Heart left ventricle (tissue), 16 donors: ENCODE data around the gene LEUTX. TPM values are rescaled to one million over a fixed set of nuclear protein-coding genes. Genes with fewer than 3 reads are reported as not detected.

Experiments used
- ATAC-seq, 4 donors: fragments of 200-7000 bp; cut with Tn5 transposase; one replicate each; pipeline ENCODE4 v1.9.1; 2020 to 2022; ENCODE audit warnings: moderate library complexity in 4 of 4, mild to moderate bottlenecking in 3 of 4, moderate number of reproducible peaks in 1 of 4
- DNase-seq, 5 donors: peaks; one replicate each; pipeline ENCODE4 v3.0.0-alpha.2; 2020
- H3K27ac ChIP-seq, 12 donors: fragments of 200-600 bp; sonication (generic) in 4 of 12; one replicate each; pipeline versions ENCODE4 v1.5.0 to v1.8.0; 2016 to 2022; ENCODE audit warnings: mild to moderate bottlenecking in 2 of 12
- H3K27me3 ChIP-seq, 9 donors: fragments of 200-600 bp; sonication (generic) in 2 of 9; one replicate each; pipeline versions ENCODE4 v1.5.1 to v1.8.0; 2016 to 2022; ENCODE audit warnings: mild to moderate bottlenecking in 3 of 9
- H3K36me3 ChIP-seq, 9 donors: fragments of 200-600 bp; sonication (generic) in 2 of 9; one replicate each; pipeline versions ENCODE4 v1.5.0 to v1.8.0; 2018 to 2022; ENCODE audit warnings: mild to moderate bottlenecking in 2 of 9
- H3K4me1 ChIP-seq, 12 donors: fragments of 200-600 bp; sonication (generic) in 4 of 12; one replicate each; pipeline versions ENCODE4 v1.5.0 to v1.8.0; 2016 to 2022; ENCODE audit warnings: mild to moderate bottlenecking in 3 of 12
- H3K4me3 ChIP-seq, 12 donors: fragments of 200-600 bp; sonication (generic) in 4 of 12; one replicate each; pipeline versions ENCODE4 v1.5.0 to v1.8.0; 2017 to 2022; ENCODE audit warnings: mild to moderate bottlenecking in 9 of 12, moderate library complexity in 4 of 12
- H3K9me3 ChIP-seq, 12 donors: fragments of 200-600 bp; sonication (generic) in 4 of 12; one replicate each; pipeline versions ENCODE4 v1.5.0 to v1.8.0; 2016 to 2022; ENCODE audit warnings: mild to moderate bottlenecking in 1 of 12
- POLR2A ChIP-seq, 2 donors: fragments of 450-650 bp; IDR thresholded peaks; one replicate each; pipeline ENCODE4 v1.6.1; 2017; ENCODE audit warnings: antibody characterized with exemption in 2 of 2, mild to moderate bottlenecking in 2 of 2, moderate library complexity in 2 of 2
- WGBS, 4 donors: extraction: QIAGEN DNeasy Blood & Tissue Kit in 2 of 4; methylation state at CpG; one replicate each; pipeline versions ENCODE4 v1.1.5 to v1.1.7; 2013 to 2018; 5-methylcytosine and 5-hydroxymethylcytosine counted together
- intact Hi-C, 10 donors: fragments of 100-400 bp; cut with DNase I; formaldehyde crosslinking; loops; one replicate each; pipeline versions ENCODE4 v1.11.1 to v1.14.2; 2022
- polyA plus RNA-seq, 2 donors: library from polyadenylated mRNA; stranded (reverse); fragments of 200-250 nt; gene quantifications; one replicate each; pipeline ENCODE4 v1.2.3, GENCODE V29; 2013
- total RNA-seq, 9 donors: library from RNA; depleted of rRNA in 2 of 9; stranded (reverse); fragments of >200 nt in 2 of 9; fragmentation: NEBNext Ultra II Directional in 3 of 9; extraction: Animal tissue kit (Norgen Biotek cat#: 25700) in 3 of 9; gene quantifications; one replicate each; pipeline versions ENCODE4 v1.1.0 to v1.2.4, GENCODE V29; 2016 to 2023
- TF ChIP-seq, protein P1 (sequence below), 12 donors: fragments of 200-600 bp; sonication (generic) in 4 of 12; IDR thresholded peaks; one replicate each; pipeline versions ENCODE4 v1.5.0 to v1.8.0; 2018 to 2022; ENCODE audit warnings: antibody characterized with exemption in 12 of 12, mild to moderate bottlenecking in 5 of 12
- donor health status: ischemic (EF 13 %, LVEDD 7.1; RV severe dilation, severe dysfunction).
- donor health status: healthy with polysubstance abuse.
- donor health status: DM: no; HTN: yes; CAD: no.
- donor health status: DM: no; HTN: no; CAD: no.
- donor health status: ischemic (EF 25% LVEDD 6.9; RV normal size, moderate dysfunction).
- donor health status: ischemic (EF 25% LVEDD 5.7; RV mildly dilated, moderate dysfunction).
- donor health status: healthy.
- donor health status: DM: yes; HTN: yes; CAD: no.
- donor health status: ischemic (EF 35%, LVEDD 5.7; RV mildly dilated, moderate dysfunction).
- donor health status: nonischemic (EF 11% LVEDD 7.7; RV severe dilation, severe dysfunction).
- donor health status: DM: yes; HTN: yes; CAD: no.
- donor health status: PGD.
- donor health status: ischemic (EF 29% LVEDD 5.4; RV normal size, mild dysfunction).
- donor health status: nonischemic (EF 23%, LVEDD 6.1; RV moderate dilation, normal function).

The LEUTX gene
- total and polyA plus RNA-seq, 11 donors: not detected

DNA sequence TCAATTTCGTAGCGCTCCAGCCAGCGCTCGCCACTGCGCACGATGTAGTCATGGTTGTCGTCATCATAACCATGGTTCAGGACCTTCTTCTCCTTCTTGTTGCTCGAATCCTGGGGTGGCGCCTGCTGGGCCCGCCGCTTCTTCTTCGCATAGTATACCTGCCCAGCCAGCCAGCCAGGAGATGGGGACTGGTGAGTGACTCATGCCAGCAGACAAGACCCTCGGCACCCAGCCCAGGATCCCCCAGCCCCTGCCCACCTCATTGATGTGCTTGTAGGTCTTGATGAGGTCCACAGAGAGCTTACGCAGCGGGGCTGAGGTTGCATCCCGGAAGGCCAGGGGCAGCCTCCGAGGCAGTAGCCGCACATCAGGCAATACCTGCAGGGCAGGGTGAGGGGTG is 51.8 kb downstream of the LEUTX start:
- Histone ChIP-seq H3K4me1 (peaks cover 5 to 27% (median 21%) of the 10 kb centered on the region in 12 donors), H3K36me3 (peaks cover 0 to 75% (median 69%) of the 10 kb centered on the region in 9 donors), H3K27me3 (no peaks in the 10 kb centered on the region), H3K4me3 (no peak overlapping the region), H3K27ac (no peak overlapping the region), H3K9me3 (no peaks in the 10 kb centered on the region)
- no peak for TF ChIP-seq POLR2A (IDR thresholded peaks at IDR 0.05)
- TF ChIP-seq, protein P1, sequence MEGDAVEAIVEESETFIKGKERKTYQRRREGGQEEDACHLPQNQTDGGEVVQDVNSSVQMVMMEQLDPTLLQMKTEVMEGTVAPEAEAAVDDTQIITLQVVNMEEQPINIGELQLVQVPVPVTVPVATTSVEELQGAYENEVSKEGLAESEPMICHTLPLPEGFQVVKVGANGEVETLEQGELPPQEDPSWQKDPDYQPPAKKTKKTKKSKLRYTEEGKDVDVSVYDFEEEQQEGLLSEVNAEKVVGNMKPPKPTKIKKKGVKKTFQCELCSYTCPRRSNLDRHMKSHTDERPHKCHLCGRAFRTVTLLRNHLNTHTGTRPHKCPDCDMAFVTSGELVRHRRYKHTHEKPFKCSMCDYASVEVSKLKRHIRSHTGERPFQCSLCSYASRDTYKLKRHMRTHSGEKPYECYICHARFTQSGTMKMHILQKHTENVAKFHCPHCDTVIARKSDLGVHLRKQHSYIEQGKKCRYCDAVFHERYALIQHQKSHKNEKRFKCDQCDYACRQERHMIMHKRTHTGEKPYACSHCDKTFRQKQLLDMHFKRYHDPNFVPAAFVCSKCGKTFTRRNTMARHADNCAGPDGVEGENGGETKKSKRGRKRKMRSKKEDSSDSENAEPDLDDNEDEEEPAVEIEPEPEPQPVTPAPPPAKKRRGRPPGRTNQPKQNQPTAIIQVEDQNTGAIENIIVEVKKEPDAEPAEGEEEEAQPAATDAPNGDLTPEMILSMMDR (IDR thresholded peaks at IDR 0.05): no peak
- 93 to 96% (median 95%) methylated on average over 12 to 18 of the region's 18 CpGs for WGBS, 4 donors
- intact Hi-C loops: no loop called here
- ATAC-seq: no peak
- no peak for DNase-seq

DNA sequence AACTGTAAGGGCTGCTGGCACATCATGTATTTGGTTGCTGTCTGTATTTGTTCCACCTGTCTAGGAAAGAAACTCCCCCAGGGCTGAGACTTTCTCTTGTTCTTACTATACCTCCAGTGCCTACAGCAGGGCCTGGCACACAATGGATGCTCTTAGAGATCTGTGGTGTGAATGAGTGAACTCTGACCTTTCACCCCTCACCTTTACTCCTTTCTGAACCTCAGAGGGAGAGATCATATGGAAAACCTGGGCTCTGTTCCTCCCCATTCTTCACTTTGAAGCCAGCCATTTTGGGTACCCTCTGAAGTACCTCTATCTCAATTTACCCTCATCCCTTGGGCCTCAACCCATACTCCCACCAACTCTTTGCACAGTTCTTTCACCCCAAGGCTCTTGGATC is 52.2 kb downstream of the LEUTX start:
- intact Hi-C loops: no loop called here

DNA sequence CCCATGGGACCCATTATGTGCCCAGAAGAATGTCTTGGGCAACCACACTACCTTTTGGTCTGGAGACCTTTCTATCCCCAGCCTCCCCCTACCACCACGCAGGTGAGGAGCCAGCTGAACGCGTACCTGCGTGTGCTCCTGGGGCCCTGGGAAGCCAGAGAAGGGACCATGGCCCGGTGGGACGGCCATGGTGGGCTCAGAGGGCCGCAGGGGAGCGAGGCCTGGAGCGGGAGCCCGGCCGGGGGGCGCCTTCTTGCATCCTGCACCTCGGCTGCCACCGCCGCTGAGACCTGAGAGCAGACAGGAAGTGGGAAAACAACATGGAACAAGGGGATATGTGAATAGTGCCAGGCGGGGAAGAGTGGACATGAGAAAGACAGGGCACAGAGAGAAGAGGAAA is 53.0 kb downstream of the LEUTX start:
- peaks cover 0 to 75% (median 69%) of the 10 kb centered on the region in 9 donors for H3K36me3 ChIP-seq
- 91 to 93% (median 93%) methylated on average over 16 of the region's 16 CpGs for WGBS, 4 donors
- ATAC-seq: no peak
- TF ChIP-seq POLR2A (IDR thresholded peaks at IDR 0.05): no peak
- TF ChIP-seq, protein P1 (IDR thresholded peaks at IDR 0.05): no peak
- intact Hi-C loops: no loop called here
- H3K9me3 ChIP-seq: no peaks in the 10 kb centered on the region
- DNase-seq: no peak
- peak overlapping the region in 5 of 12 donors; percentile 30 to 94 (median 91) for H3K27ac ChIP-seq
- peak overlapping the region in 3 of 12 donors; percentile 84 to 99 (median 87) for H3K4me3 ChIP-seq
- H3K27me3 ChIP-seq: no peaks in the 10 kb centered on the region
- peaks cover 5 to 27% (median 21%) of the 10 kb centered on the region in 12 donors for H3K4me1 ChIP-seq

More for the DNA sequence above, 52.2 kb downstream of the LEUTX start:
- Histone ChIP-seq H3K27me3 (no peaks in the 10 kb centered on the region), H3K9me3 (no peaks in the 10 kb centered on the region), H3K27ac (no peak overlapping the region), H3K4me3 (no peak overlapping the region), H3K4me1 (peaks cover 5 to 27% (median 21%) of the 10 kb centered on the region in 12 donors), H3K36me3 (peaks cover 0 to 75% (median 69%) of the 10 kb centered on the region in 9 donors)
- ATAC-seq (no peak), DNase-seq (no peak)
- TF ChIP-seq POLR2A (IDR thresholded peaks at IDR 0.05): no peak
- TF ChIP-seq, protein P1 (IDR thresholded peaks at IDR 0.05): no peak

DNA sequence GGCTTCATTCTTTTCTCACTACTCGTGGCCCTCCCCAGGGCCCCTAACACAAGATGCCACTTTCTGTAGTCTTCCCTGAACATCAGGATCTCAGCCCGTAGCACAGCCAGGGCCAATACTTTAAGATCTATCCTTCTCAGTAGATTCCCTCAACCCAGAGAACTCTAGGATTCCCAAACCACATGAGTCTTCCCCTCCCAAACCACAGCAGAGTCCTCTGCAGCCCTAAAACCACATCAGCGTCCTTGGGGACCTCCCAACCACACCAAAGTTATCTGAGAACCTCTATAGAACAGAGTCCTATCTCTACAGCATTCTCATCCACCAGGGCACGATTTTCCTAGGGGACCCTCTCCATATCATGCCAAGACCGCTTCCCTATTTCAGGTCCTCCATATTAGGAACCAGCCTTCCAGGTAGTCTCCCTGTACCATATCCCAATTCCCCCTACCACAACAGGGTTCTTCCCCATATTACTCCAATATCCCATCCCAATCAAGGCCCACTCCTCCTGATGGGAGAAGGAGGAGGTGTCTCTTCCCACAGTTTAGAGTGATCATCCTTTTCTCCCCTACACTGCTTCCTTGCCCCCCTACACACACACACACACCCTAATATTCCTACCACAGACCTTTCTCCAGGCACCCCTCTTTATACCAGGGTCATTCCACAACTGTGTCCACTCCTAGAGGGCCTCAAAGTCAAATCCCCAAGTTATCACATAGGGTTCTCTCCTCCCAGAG is 53.9 kb downstream of the LEUTX start:
- H3K36me3 ChIP-seq: peaks cover 0 to 75% (median 70%) of the 10 kb centered on the region in 9 donors
- peaks cover 5 to 27% (median 21%) of the 10 kb centered on the region in 12 donors for H3K4me1 ChIP-seq
- H3K4me3 ChIP-seq: peak overlapping the region; percentile 65 to 99 (median 83)
- TF ChIP-seq, protein P1 (IDR thresholded peaks at IDR 0.05): no peak
- TF ChIP-seq POLR2A (IDR thresholded peaks at IDR 0.05): no peak
- no peaks in the 10 kb centered on the region for H3K27me3 ChIP-seq
- ATAC-seq (no peak), DNase-seq (no peak)
- no peaks in the 10 kb centered on the region for H3K9me3 ChIP-seq
- H3K27ac ChIP-seq: peak overlapping the region; percentile 76 to 97 (median 90)
- intact Hi-C loops: no loop called here
- 41 to 54% (median 51%) methylated on average over 5 of the region's 5 CpGs for WGBS, 4 donors
